Keratinocyte (primary cell): ENCODE data around the gene CEL.

ENCODE experiments used
- CTCF ChIP-seq, 3 experiments: IDR thresholded peaks in 1 of 3; conservative IDR thresholded peaks in 1 of 3; optimal IDR thresholded peaks in 1 of 3; 2 replicates in 2 of 3; 3 replicates in 1 of 3; pipeline versions ENCODE3 to v1.5.1; 2011; ENCODE audit warnings: low read length in 3 of 3, mild to moderate bottlenecking in 3 of 3, moderate library complexity in 2 of 3, control low read depth in 1 of 3, inconsistent platforms in 1 of 3; ENCODE audit not compliant: insufficient read depth in 2 of 3; ENCODE audit errors: extremely low read depth in 1 of 3
- EZH2 ChIP-seq: IDR thresholded peaks from one replicate; pipeline ENCODE4 v1.6.1; 2012; ENCODE audit warnings: inconsistent platforms, mild to moderate bottlenecking, low read length, moderate library complexity

- no peak for TF ChIP-seq CTCF (optimal IDR thresholded peaks at IDR 0.05 in 1 of 3, IDR thresholded peaks at IDR 0.05 in 1 of 3, conservative IDR thresholded peaks at IDR 0.05 in 1 of 3; ENCODE audit: extremely low read depth in 1 of 3, insufficient read depth in 2 of 3, low read length in 3 of 3)
- no peak for TF ChIP-seq EZH2
Measured at GRCh38 chr9:133105461-133105770, 43.6 kb downstream of the CEL start.
